ENCODE measurements around the gene C13orf46.

DNA sequence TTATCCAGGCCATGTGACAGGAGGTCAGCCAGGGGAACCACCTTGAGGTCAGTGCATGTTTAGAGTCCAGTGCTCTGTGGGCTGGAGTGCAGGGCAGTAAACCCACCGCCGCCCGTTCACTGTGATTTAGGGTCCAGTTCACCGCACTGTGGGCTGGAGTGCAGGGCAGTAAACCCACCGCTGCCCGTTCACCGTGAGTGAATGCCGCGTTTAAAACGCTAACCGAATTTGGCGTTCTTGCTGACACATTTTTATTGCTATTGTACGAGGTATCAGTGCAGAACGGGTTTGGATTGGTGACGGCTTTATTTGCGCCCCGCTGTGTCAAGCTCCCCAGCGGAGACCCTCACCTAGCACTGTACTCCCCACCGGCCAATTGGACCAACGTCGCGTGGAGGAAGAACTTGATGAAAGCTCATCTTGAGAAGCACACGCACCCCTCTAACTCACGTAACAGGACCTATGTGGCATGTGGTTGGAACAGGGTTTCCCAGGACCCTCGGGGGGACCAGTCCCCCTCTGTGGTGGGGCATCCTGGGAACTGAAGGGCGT, 27.9 kb downstream of the C13orf46 start:
- TF ChIP-seq EZH2 (IDR thresholded peaks at IDR 0.05), result no peak
- TF ChIP-seq, protein P1, sequence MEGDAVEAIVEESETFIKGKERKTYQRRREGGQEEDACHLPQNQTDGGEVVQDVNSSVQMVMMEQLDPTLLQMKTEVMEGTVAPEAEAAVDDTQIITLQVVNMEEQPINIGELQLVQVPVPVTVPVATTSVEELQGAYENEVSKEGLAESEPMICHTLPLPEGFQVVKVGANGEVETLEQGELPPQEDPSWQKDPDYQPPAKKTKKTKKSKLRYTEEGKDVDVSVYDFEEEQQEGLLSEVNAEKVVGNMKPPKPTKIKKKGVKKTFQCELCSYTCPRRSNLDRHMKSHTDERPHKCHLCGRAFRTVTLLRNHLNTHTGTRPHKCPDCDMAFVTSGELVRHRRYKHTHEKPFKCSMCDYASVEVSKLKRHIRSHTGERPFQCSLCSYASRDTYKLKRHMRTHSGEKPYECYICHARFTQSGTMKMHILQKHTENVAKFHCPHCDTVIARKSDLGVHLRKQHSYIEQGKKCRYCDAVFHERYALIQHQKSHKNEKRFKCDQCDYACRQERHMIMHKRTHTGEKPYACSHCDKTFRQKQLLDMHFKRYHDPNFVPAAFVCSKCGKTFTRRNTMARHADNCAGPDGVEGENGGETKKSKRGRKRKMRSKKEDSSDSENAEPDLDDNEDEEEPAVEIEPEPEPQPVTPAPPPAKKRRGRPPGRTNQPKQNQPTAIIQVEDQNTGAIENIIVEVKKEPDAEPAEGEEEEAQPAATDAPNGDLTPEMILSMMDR (IDR thresholded peaks at IDR 0.05), result no peak
- no peak for TF ChIP-seq EZH2phosphoT487 (IDR thresholded peaks at IDR 0.05)
